Measurements from ENCODE around the gene FAM163A. TPM values are rescaled to one million over a fixed set of nuclear protein-coding genes. Genes with fewer than 3 reads are reported as not detected.

The FAM163A gene
- total RNA-seq: 0.31 TPM

GRCh38 chr1:179742717-179743678 lies at the start of gene FAM163A:
Gene FAM163A, plus strand, starts transcription at chr1:179743291. Its CDS starts 69,807 bp downstream, at chr1:179813098.

Other genes with a start within 250 kb of the FAM163A start
- not detected for gene NPHS2, start 167.3 kb upstream of the FAM163A start, total RNA-seq
- 1.9 TPM for gene TDRD5, start 151.5 kb upstream of the FAM163A start, total RNA-seq
- gene TOR1AIP2, start 134.5 kb downstream of the FAM163A start, total RNA-seq: 68.9 TPM
- 25.7 TPM for gene TOR1AIP1, start 139.0 kb downstream of the FAM163A start, total RNA-seq
- gene CEP350, start 211.5 kb downstream of the FAM163A start, total RNA-seq: 138 TPM

All from parietal lobe (tissue), 1 donor.